Lower leg skin (tissue), 3 donors: Measurements from ENCODE around the gene UBE2I.

Source experiments
- CTCF ChIP-seq, 3 donors: fragments of 450-650 bp; IDR thresholded peaks; one replicate each; pipeline ENCODE4 v1.5.1; 2016; ENCODE audit warnings: antibody characterized with exemption in 3 of 3, mild to moderate bottlenecking in 3 of 3, moderate library complexity in 2 of 3
- POLR2A ChIP-seq, 2 donors: fragments of 450-650 bp; IDR thresholded peaks; one replicate each; pipeline ENCODE4 v1.6.1; 2016 to 2017; ENCODE audit warnings: antibody characterized with exemption in 2 of 2, mild to moderate bottlenecking in 1 of 2, moderate library complexity in 1 of 2

DNA sequence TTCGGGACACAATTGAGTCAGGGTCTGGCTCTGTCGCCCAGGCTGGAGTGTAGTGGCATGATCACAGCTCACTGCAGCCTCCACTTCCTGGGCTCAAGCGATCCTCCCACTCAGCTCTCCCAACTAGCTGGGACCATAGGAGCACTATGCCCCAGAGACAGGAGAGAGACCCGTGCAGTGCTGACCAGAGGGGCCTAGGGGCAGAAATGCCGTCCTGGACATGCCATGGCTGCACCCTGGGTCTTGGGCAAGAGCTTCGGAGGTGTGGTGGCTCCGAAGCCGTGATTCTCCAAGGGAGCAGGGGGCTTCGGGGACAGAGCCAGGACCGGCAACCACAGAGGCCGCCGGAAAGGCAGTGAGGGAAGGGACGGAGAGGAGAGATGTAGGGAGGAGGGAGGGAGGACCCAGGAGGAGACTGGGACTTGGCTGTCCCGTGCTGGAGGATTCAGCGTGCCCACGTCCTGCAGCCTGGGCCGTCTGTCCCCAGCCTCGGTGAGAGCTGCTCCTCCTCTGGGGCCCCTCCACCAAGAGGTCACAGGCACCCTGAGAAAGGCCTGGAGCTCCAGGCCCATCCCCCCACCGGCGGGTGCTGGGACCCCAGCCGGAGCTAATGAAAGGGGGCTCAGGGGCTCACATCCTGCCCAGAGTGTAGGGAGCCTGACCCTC is 31.7 kb upstream of the UBE2I start:
- no peak for TF ChIP-seq CTCF (IDR thresholded peaks at IDR 0.05)
- no peak for TF ChIP-seq POLR2A (IDR thresholded peaks at IDR 0.05)
